T-helper 2 cell treated with Interferon-gamma antibody and Interleukin-4, amounts not matched to agents 5 μg/mL and 100 μg/mL, for 36 hours (primary cell): ENCODE measurements around the gene MUL1.
A peak's percentile ranks its signal among the peaks of the same experiment; 100 is the strongest.

ENCODE experiments used
- DNase-seq: peaks from one replicate; pipeline ENCODE4 v3.0.0; 2021; ENCODE audit warnings: low spot score
- H3K27ac Mint-ChIP-seq: one replicate; pipeline ENCODE4 v1.8.0; 2021; ENCODE audit warnings: mild to moderate bottlenecking, mixed read lengths
- H3K27me3 Mint-ChIP-seq: one replicate; pipeline ENCODE4 v1.8.0; 2021; ENCODE audit warnings: low read depth, mixed read lengths
- H3K36me3 Mint-ChIP-seq: one replicate; pipeline ENCODE4 v1.8.0; 2021; ENCODE audit warnings: low read depth, mixed read lengths
- H3K4me1 Mint-ChIP-seq: one replicate; pipeline ENCODE4 v1.8.0; 2021; ENCODE audit warnings: low read depth, mixed read lengths
- H3K4me3 Mint-ChIP-seq: one replicate; pipeline ENCODE4 v1.8.0; 2022; ENCODE audit warnings: mild to moderate bottlenecking, moderate library complexity, mixed read lengths
- H3K9me3 Mint-ChIP-seq: one replicate; pipeline ENCODE4 v1.8.0; 2021; ENCODE audit warnings: mixed read lengths

MUL1 gene

DNA sequence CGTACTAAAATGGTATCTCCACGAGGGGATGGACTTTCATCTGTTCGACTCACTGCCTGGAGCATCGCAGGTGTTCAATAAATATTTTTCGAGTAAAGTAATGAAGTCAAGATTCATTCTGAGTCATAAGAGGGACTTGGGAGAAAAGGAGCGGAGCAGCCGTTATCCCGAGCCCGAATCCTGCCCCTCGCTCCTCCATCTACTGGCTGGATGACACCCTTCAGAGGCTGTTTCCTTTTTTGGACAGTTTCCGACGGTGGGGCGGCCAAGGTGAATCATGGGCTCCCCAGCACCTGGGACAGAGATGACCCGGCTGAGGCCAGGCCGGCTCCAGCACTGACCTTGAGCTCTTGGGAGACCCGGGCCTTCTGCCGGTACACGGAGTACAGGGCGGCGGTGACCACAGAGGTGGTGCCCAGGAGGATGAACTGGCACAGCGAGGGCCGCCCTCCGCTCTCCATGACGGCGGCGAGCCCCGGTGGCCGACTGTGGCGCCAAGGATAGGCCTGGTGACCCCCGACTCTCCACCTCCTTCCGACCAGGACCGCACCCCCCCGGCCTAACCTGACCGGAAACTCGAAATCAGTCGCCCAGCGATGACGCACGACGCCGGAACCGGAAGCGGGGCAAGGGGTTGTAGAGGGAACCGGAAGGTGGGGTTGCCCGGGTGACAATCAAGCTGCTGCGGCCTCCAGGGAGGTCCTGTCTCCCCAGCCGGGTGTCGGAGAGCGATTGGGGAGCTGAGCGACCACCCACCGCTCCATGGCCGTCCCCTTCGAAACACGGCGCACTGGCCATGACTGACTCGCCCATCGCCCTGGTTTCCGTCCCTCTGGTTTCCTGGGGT is at the start of gene MUL1:
TSS of gene MUL1 (minus strand) at position 588 of the 847 bp plus-strand sequence. CDS start at position 461, 127 bp downstream.
- peaks cover 8% of the 10 kb centered on the region for H3K36me3 Mint-ChIP-seq
- no peaks in the 10 kb centered on the region for H3K9me3 Mint-ChIP-seq
- peaks cover 13% of the 10 kb centered on the region for H3K4me1 Mint-ChIP-seq
- H3K4me3 Mint-ChIP-seq = peak within 1 kb of the TSS; percentile 98
- H3K27me3 Mint-ChIP-seq = peaks cover 4% of the 10 kb centered on the region
- peak within 1 kb of the TSS; percentile 93 for H3K27ac Mint-ChIP-seq
- DNase-seq = peak; percentile 92

DNA sequence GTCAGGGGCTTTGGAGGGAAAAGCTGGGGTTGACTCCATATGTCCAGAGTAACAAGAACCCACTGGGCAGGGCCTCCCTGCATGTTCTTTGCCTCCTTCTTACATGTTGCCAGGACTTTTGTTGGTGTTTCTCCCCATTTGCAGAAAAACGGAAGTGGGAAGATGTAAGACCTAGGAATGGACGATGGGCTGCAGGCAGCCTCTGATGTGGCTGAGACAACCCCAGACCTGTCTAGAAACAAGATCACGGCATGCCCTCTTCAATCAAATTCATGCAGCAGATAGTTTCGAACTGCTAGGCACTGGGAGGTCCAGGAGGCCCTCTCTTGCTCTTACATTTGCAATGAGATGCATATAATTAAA is 47.8 kb upstream of the MUL1 start:
- H3K4me3 Mint-ChIP-seq = no peak overlapping the region
- H3K4me1 Mint-ChIP-seq = no peaks in the 10 kb centered on the region
- H3K36me3 Mint-ChIP-seq = no peaks in the 10 kb centered on the region
- DNase-seq = no peak
- H3K27ac Mint-ChIP-seq = no peak overlapping the region
- H3K27me3 Mint-ChIP-seq = peaks cover 37% of the 10 kb centered on the region
- H3K9me3 Mint-ChIP-seq = no peaks in the 10 kb centered on the region

DNA sequence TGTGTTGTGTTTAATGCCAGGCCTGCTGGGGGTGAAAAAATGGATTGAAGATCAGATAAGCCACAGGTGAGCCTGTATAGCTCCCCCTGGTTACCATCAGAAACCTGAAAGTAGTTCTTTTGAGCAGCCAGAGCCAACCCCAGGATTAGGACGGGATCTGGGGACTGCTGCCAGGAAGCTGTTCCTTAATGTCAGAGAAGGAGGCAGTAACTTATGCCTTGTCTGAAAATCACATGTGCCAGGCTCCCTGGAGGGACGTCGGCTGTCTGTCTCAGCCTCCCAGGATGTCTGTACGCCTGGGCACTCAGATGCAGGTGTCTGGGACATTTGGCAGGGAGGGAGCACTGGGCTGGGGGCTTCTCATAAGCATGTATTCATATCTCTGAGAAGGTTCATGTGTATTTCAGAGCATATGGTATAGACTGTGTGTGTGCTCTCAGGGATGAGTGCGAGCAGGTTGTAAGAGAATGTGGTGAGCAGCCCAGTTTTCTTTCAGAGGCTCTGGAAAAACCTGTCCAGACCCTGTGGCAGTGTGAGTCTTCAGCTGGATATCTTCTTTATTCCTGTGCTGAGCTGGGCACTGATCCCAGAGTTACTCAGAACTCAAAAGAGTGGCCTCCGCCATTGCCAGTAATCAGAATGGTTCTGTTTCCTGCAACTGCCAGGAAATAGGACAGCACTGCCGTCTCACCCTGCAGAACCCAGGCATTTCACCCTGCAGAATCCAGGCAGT is 47.2 kb upstream of the MUL1 start:
- Mint-ChIP-seq H3K27ac (no peak overlapping the region), H3K27me3 (peaks cover 37% of the 10 kb centered on the region), H3K9me3 (no peaks in the 10 kb centered on the region), H3K36me3 (no peaks in the 10 kb centered on the region), H3K4me3 (no peak overlapping the region), H3K4me1 (no peaks in the 10 kb centered on the region)
- DNase-seq = no peak

DNA sequence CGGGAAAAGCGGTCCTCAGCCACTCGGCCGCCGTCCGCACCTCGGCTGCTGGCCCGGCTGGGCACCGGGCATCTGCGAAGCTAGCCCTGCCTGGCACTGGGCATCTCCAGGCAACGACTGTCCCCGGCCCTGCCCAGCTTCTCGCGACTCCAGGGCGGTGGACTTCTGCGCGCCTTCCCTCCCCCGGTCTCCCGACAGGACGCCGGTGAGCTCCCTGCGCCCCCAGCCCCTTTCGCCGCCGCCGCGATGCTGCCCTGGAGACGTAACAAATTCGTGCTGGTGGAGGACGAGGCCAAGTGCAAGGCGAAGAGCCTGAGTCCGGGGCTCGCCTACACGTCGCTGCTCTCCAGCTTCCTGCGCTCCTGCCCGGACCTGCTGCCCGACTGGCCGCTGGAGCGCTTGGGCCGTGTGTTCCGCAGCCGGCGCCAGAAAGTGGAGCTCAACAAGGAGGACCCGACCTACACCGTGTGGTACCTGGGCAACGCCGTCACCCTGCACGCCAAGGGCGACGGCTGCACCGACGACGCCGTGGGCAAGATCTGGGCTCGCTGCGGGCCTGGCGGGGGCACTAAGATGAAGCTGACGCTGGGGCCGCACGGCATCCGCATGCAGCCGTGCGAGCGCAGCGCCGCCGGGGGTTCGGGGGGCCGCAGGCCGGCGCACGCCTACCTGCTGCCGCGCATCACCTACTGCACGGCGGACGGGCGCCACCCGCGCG is 44.9 kb upstream of the MUL1 start:
- H3K9me3 Mint-ChIP-seq = no peaks in the 10 kb centered on the region
- no peaks in the 10 kb centered on the region for H3K36me3 Mint-ChIP-seq
- no peak for DNase-seq
- H3K27ac Mint-ChIP-seq = no peak overlapping the region
- no peaks in the 10 kb centered on the region for H3K4me1 Mint-ChIP-seq
- no peak overlapping the region for H3K4me3 Mint-ChIP-seq
- H3K27me3 Mint-ChIP-seq = peaks cover 42% of the 10 kb centered on the region

DNA sequence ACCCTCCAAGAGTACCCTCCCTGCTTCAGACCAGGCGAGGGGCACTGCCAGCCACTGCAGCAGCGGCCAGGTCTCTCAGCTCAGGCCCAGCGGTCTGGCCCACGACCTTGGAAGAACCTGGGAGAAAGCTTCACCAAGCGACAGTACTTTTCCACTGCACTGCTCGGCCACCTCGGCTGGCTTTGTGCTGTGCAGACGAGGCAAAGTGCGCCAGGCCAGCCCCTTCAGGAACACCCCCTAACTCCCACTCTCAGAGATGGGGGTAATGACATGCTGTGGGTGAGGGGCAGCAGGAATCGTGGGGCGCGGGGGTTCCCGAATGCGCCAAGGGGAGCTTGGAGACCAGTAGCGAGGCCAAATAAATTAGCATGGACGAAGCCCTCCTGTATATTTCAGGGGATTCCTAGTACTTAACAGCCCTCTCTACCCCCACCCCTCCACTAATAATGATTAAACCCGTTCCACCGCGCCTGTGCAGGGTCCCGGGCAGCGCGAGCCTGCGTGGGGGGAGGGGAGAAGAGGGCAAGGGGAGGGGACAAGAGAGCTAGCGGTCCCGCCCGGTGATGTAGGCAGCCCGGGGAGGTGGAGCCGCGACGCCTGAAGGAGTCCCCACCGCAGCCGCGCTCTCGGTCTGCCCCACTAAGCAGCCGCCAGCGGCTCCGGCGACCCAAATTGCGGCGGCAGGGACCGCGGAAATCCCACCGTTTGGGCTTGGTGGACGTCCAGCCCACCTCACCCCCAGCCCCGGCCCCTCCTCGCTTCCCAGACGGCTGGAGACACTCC is 44.2 kb upstream of the MUL1 start, which contains the start of gene FAM43B:
TSS of gene FAM43B (plus strand) at position 629 of the 783 bp plus-strand sequence. CDS start 401 bp downstream, outside the sequence.
- no peak within 1 kb of the TSS for H3K27ac Mint-ChIP-seq
- H3K9me3 Mint-ChIP-seq = no peaks in the 10 kb centered on the region
- H3K4me3 Mint-ChIP-seq = no peak within 1 kb of the TSS
- no peaks in the 10 kb centered on the region for H3K36me3 Mint-ChIP-seq
- H3K27me3 Mint-ChIP-seq = peaks cover 42% of the 10 kb centered on the region
- no peak for DNase-seq
- H3K4me1 Mint-ChIP-seq = no peaks in the 10 kb centered on the region

GRCh38 chr1:20551161-20551560 is 43.2 kb upstream of the MUL1 start:
- Mint-ChIP-seq H3K9me3 (no peaks in the 10 kb centered on the region), H3K4me1 (no peaks in the 10 kb centered on the region), H3K36me3 (no peaks in the 10 kb centered on the region), H3K4me3 (no peak overlapping the region), H3K27me3 (peaks cover 48% of the 10 kb centered on the region), H3K27ac (no peak overlapping the region)
- DNase-seq = no peak

GRCh38 chr1:20546637-20547036 is 38.7 kb upstream of the MUL1 start:
- H3K36me3 Mint-ChIP-seq = no peaks in the 10 kb centered on the region
- H3K9me3 Mint-ChIP-seq = no peaks in the 10 kb centered on the region
- H3K27ac Mint-ChIP-seq = no peak overlapping the region
- H3K27me3 Mint-ChIP-seq = peaks cover 41% of the 10 kb centered on the region
- H3K4me1 Mint-ChIP-seq = no peaks in the 10 kb centered on the region
- no peak overlapping the region for H3K4me3 Mint-ChIP-seq
- DNase-seq = no peak

- no peak overlapping the region for H3K27ac Mint-ChIP-seq
- H3K4me3 Mint-ChIP-seq = no peak overlapping the region
- no peaks in the 10 kb centered on the region for H3K4me1 Mint-ChIP-seq
- no peaks in the 10 kb centered on the region for H3K9me3 Mint-ChIP-seq
- no peak for DNase-seq
- H3K27me3 Mint-ChIP-seq = peaks cover 25% of the 10 kb centered on the region
- no peaks in the 10 kb centered on the region for H3K36me3 Mint-ChIP-seq
Observed at GRCh38 chr1:20540281-20540680, 32.3 kb upstream of the MUL1 start.

DNA sequence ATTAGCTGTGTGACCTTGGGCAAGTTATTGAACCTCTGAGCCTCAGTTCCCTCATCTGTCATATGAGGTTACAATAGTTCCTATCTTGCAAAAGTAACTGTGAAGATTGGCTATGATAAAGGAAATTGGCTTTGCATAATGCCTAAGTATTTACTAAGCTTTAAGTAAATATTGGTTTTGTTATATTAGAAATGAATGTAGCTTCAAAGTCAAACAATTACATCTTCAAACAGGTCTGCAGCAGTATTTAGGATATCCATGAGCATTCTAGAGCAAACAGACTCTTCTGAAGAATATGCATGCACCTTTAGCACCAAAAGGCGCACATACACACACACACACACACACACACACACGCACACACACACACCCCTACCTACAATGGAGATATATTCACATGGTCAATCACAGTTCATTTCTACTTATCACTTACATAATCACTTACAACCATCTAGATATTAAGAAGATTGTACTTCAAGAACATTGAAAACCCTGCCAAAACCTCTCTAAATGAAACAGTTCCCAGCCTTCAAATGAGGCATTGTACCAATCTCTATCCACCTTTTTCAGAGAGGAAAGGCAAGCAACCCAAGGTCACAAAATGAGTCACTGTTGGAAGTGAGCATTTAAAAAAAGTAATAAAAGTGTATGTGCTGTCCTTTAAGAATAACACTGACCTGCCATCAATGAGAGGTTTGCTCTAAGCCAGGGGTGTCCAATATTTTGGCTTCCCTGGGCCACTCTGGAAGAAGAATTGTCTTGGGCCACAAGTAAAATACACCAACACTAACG is 31.0 kb upstream of the MUL1 start:
- Mint-ChIP-seq H3K27ac (no peak overlapping the region), H3K36me3 (no peaks in the 10 kb centered on the region), H3K27me3 (peaks cover 20% of the 10 kb centered on the region), H3K4me3 (no peak overlapping the region), H3K9me3 (no peaks in the 10 kb centered on the region), H3K4me1 (no peaks in the 10 kb centered on the region)
- DNase-seq = no peak

DNA sequence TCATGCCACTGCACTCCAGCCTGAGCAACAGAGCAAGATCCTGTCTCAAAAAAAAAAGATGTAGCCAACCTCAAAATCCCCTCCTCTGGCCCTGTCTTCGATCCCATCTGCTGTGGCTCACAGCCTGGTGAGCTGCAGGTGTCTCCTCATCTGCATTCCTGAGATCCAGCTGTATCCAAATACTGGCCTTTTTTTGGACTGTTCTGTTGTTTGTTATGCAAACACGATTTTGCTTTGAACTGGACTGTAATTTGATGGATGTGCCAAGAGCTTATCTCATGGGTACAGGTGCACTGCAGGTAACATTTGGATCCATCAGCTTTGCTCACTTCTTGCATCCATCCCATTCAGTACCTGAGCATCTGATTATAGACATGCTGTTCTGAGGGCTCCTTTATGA is 30.3 kb upstream of the MUL1 start:
- Mint-ChIP-seq H3K36me3 (no peaks in the 10 kb centered on the region), H3K4me3 (no peak overlapping the region), H3K27ac (no peak overlapping the region), H3K4me1 (no peaks in the 10 kb centered on the region), H3K27me3 (peaks cover 17% of the 10 kb centered on the region), H3K9me3 (no peaks in the 10 kb centered on the region)
- no peak for DNase-seq

DNA sequence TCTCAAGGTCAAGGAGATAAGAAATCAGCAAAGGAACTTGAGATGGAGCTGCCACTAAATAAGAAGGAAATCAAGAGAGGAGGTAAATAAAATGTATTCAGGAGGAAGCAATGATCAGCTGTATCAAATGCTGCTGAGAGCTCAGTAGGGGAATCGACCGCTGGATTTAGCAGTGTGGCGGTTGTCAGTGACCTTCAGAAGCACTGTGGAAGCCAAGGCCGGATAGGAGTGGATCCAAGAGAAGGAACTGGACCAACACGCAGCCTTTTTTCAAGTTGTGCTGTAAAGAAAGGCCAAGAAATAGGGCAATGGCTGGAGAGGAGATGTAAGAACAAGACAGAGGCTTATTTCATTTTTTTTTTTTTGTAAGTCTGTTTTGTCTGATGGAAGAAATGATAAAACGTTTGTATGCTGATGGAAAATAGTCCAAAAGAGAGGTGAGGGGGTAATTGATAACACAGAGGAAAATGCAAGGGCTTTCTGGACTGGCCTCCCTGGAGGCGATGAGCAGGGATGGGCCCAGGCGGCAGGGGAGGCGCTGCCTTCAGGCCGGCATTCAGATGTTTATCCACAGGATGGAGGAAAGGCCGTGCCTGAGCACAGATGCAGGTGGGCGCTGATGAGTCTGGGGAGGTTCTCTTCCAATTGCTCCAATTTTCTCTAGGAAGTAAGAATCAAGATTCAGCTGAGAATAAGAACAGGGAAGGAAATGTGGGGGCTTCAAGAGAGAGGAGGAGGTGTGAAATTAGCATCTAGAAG is 26.9 kb upstream of the MUL1 start:
- Mint-ChIP-seq H3K4me1 (no peaks in the 10 kb centered on the region), H3K27me3 (peaks cover 22% of the 10 kb centered on the region), H3K4me3 (no peak overlapping the region), H3K27ac (no peak overlapping the region), H3K36me3 (no peaks in the 10 kb centered on the region), H3K9me3 (no peaks in the 10 kb centered on the region)
- DNase-seq = no peak

DNA sequence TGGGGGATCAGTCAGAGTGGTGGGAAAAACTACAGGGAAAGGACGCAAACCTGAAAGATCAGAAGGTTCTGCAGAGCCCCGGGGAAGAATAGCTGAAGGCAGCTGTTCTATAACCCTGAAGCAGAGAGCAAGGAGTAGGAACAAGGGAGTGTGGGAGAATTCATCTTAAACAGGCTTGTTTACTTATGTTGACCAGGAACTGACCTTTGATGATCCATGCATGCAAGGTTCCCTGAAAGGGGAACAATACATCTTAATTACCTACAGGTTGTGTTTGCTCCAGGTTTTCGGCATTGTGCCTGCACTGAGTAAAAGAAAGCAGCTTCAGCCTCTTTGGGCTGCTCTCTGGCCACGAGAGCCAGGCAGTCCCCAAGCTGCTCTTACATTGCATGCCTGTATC is 25.7 kb upstream of the MUL1 start:
- DNase-seq = no peak
- peaks cover 26% of the 10 kb centered on the region for H3K27me3 Mint-ChIP-seq
- H3K36me3 Mint-ChIP-seq = no peaks in the 10 kb centered on the region
- H3K4me3 Mint-ChIP-seq = no peak overlapping the region
- H3K4me1 Mint-ChIP-seq = no peaks in the 10 kb centered on the region
- H3K9me3 Mint-ChIP-seq = no peaks in the 10 kb centered on the region
- no peak overlapping the region for H3K27ac Mint-ChIP-seq
